ENCODE measurements around the gene COLEC12.

- TF ChIP-seq POLR2A (IDR thresholded peaks at IDR 0.05) (no peak), CTCF (IDR thresholded peaks at IDR 0.05) (no peak)
These were observed 112.3 kb downstream of the COLEC12 start for GRCh38 chr18:388200-388599.

Data from lower leg skin (tissue), 3 donors.